Measurements from ENCODE around the gene XRCC5.

The XRCC5 gene

GRCh38 chr2:216236486-216236885 is 127.3 kb downstream of the XRCC5 start:
- no peak for DNase-seq

- no peak for DNase-seq
Observed at GRCh38 chr2:216242365-216242764, 133.2 kb downstream of the XRCC5 start.

- no peak for DNase-seq
Observed at GRCh38 chr2:216243026-216243425, 133.9 kb downstream of the XRCC5 start.

- no peak for DNase-seq
Observed at GRCh38 chr2:216245391-216245975, 136.3 kb downstream of the XRCC5 start.

- no peak for DNase-seq
Observed at GRCh38 chr2:216246766-216247165, 137.6 kb downstream of the XRCC5 start.

All from activated effector memory CD4-positive, alpha-beta T cell treated with anti-CD3 and anti-CD28 coated beads, Interleukin-2, amount 50 U/mL, for 16 hours (primary cell).